HG02571 (cell line): Measurements from ENCODE around the gene CCDC57.

ENCODE experiments used
- ATAC-seq: cut with Tn5 transposase; IDR thresholded peaks from one replicate; pipeline ENCODE4 v1.9.1; 2021; ENCODE audit warnings: mild to moderate bottlenecking, moderate library complexity; ENCODE audit not compliant: unreplicated experiment

Gene CCDC57

GRCh38 chr17:82065638-82066303 is 146.9 kb downstream of the CCDC57 start, which contains the start of gene DUS1L:
Gene DUS1L (minus strand): TSS chr17:82065804. CDS start chr17:82065059, 745 bp downstream.
- ATAC-seq: peak; percentile 49

GRCh38 chr17:82065193-82065637 is 147.4 kb downstream of the CCDC57 start:
- ATAC-seq: no peak

GRCh38 chr17:82064433-82065192 is 148.0 kb downstream of the CCDC57 start:
- ATAC-seq: no peak

- no peak for ATAC-seq
These were observed 148.9 kb downstream of the CCDC57 start for GRCh38 chr17:82063424-82064415.

GRCh38 chr17:82062984-82063368 is 149.7 kb downstream of the CCDC57 start:
- no peak for ATAC-seq

- no peak for ATAC-seq
These were observed 150.3 kb downstream of the CCDC57 start for GRCh38 chr17:82062076-82062983.

GRCh38 chr17:82061047-82061925 is 151.4 kb downstream of the CCDC57 start:
- ATAC-seq: no peak

- no peak for ATAC-seq
These were observed 152.0 kb downstream of the CCDC57 start for GRCh38 chr17:82060614-82061013.

GRCh38 chr17:82060001-82060380 is 152.7 kb downstream of the CCDC57 start:
- no peak for ATAC-seq

GRCh38 chr17:82059272-82060000 is 153.2 kb downstream of the CCDC57 start:
- ATAC-seq: no peak

GRCh38 chr17:82058855-82059249 is 153.8 kb downstream of the CCDC57 start:
- ATAC-seq: no peak

GRCh38 chr17:82058230-82058854 is 154.3 kb downstream of the CCDC57 start:
- no peak for ATAC-seq

- no peak for ATAC-seq
These were observed 155.7 kb downstream of the CCDC57 start for GRCh38 chr17:82056729-82057621.

GRCh38 chr17:82055965-82056728 is 156.5 kb downstream of the CCDC57 start:
- ATAC-seq: no peak

GRCh38 chr17:82055023-82055964 is 157.3 kb downstream of the CCDC57 start:
- no peak for ATAC-seq
